K562 (cell line): ENCODE measurements around the gene ZNF219. TPM values are rescaled to one million over a fixed set of nuclear protein-coding genes. Genes with fewer than 3 reads are reported as not detected.

Source experiments
- ARID1B ChIP-seq: fragments of 450-650 bp; IDR thresholded peaks from 2 replicates; pipeline ENCODE4 v1.6.1; 2016; ENCODE audit warnings: antibody characterized with exemption, mild to moderate bottlenecking, inconsistent platforms
- HDAC8 ChIP-seq: fragments of 450-650 bp; IDR thresholded peaks from 2 replicates; pipeline ENCODE4 v1.6.1; 2016; ENCODE audit warnings: mild to moderate bottlenecking, missing genetic modification characterization, moderate library complexity, missing compliant biosample characterization
- TAF9B ChIP-seq: fragments of 450-650 bp; IDR thresholded peaks from 2 replicates; pipeline ENCODE4 v1.6.1; 2018; ENCODE audit warnings: mild to moderate bottlenecking; ENCODE audit not compliant: partially characterized antibody
- TRIM24 ChIP-seq, 2 experiments: fragments of 450-650 bp; IDR thresholded peaks; 2 replicates each; pipeline ENCODE4 v1.6.1; 2016
- WHSC1 ChIP-seq: IDR thresholded peaks from one replicate; pipeline ENCODE4 v1.6.1; 2012; ENCODE audit warnings: low read length, control low read depth, inconsistent platforms
- ZNF184 ChIP-seq: sonication (generic); formaldehyde crosslinking; IDR thresholded peaks from 2 replicates; pipeline ENCODE4 v1.5.0; 2020; ENCODE audit warnings: missing genetic modification reagents
- ZNF224 ChIP-seq: sonication (generic); formaldehyde crosslinking; IDR thresholded peaks from 2 replicates; pipeline ENCODE4 v1.8.0; 2022; ENCODE audit warnings: mild to moderate bottlenecking, missing genetic modification reagents
- polyA plus RNA-seq, 8 experiments: library from polyadenylated mRNA; depleted of rRNA in 4 of 8; stranded (reverse) in 5 of 8; unstranded in 3 of 8; fragments of >200 nt; fragmentation: Nextera tagmentation in 2 of 8; fragmentation: Illumina TruSeq in 1 of 8; extraction: Ambion mirVana in 2 of 8; extraction: Trizol in 1 of 8; gene quantifications; 2 replicates each; pipeline versions ENCODE4 v1.2.1 to v1.2.3, GENCODE V29; 2011 to 2014; ENCODE audit warnings: inconsistent platforms in 1 of 8, missing spikeins in 1 of 8
- total RNA-seq, 7 experiments: library from RNA; depleted of rRNA in 6 of 7; stranded (reverse); fragments of >200 nt in 6 of 7; fragmentation: Illumina TruSeq in 2 of 7; extraction: Trizol in 2 of 7; gene quantifications; 2 replicates each; pipeline versions ENCODE4 v1.2.1 to v1.2.3, GENCODE V29; 2011 to 2021; ENCODE audit warnings: low replicate concordance in 1 of 7
- TF ChIP-seq, protein P1 (sequence below): sonication (generic); formaldehyde crosslinking; IDR thresholded peaks from 2 replicates; pipeline ENCODE4 v1.8.0; 2023; ENCODE audit warnings: missing genetic modification reagents, mild to moderate bottlenecking, borderline replicate concordance
- TF ChIP-seq, protein P2 (sequence below), 2 experiments: fragments of 450-650 bp; IDR thresholded peaks; 2 replicates each; pipeline ENCODE4 v1.6.1; 2016; ENCODE audit warnings: mild to moderate bottlenecking in 2 of 2, borderline replicate concordance in 1 of 2, low read depth in 1 of 2, moderate library complexity in 1 of 2
- TF ChIP-seq, protein P3 (sequence below): sonication (generic); formaldehyde crosslinking; IDR thresholded peaks from 2 replicates; pipeline ENCODE4 v1.8.0; 2022; ENCODE audit warnings: missing genetic modification reagents, mild to moderate bottlenecking, borderline replicate concordance

ZNF219 gene
- total and polyA plus RNA-seq, 9 of the 15 experiments (the other 6 are each of a cell fraction or from before 2014, with no cell fraction given) = 0.29 to 10.6 (median 2.8) TPM

DNA sequence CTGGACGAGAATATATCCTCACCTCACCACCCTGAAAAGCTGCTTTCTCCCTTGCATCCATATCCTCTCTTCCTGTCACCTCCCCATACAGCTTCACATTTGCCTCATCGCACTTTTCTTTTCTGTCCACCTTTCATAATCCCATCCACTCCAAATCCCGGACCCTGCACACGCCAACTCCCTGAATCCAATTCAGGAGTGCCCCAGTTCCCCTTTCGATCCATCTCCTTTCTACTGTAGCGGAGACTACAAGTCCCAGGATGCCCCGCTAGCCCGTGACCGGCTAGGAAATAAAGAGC lies 4.9 kb upstream of the ZNF219 start (continued):
- TF ChIP-seq, protein P1, sequence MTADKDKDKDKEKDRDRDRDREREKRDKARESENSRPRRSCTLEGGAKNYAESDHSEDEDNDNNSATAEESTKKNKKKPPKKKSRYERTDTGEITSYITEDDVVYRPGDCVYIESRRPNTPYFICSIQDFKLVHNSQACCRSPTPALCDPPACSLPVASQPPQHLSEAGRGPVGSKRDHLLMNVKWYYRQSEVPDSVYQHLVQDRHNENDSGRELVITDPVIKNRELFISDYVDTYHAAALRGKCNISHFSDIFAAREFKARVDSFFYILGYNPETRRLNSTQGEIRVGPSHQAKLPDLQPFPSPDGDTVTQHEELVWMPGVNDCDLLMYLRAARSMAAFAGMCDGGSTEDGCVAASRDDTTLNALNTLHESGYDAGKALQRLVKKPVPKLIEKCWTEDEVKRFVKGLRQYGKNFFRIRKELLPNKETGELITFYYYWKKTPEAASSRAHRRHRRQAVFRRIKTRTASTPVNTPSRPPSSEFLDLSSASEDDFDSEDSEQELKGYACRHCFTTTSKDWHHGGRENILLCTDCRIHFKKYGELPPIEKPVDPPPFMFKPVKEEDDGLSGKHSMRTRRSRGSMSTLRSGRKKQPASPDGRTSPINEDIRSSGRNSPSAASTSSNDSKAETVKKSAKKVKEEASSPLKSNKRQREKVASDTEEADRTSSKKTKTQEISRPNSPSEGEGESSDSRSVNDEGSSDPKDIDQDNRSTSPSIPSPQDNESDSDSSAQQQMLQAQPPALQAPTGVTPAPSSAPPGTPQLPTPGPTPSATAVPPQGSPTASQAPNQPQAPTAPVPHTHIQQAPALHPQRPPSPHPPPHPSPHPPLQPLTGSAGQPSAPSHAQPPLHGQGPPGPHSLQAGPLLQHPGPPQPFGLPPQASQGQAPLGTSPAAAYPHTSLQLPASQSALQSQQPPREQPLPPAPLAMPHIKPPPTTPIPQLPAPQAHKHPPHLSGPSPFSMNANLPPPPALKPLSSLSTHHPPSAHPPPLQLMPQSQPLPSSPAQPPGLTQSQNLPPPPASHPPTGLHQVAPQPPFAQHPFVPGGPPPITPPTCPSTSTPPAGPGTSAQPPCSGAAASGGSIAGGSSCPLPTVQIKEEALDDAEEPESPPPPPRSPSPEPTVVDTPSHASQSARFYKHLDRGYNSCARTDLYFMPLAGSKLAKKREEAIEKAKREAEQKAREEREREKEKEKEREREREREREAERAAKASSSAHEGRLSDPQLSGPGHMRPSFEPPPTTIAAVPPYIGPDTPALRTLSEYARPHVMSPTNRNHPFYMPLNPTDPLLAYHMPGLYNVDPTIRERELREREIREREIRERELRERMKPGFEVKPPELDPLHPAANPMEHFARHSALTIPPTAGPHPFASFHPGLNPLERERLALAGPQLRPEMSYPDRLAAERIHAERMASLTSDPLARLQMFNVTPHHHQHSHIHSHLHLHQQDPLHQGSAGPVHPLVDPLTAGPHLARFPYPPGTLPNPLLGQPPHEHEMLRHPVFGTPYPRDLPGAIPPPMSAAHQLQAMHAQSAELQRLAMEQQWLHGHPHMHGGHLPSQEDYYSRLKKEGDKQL (CRISPR knock-in tag) = no peak
- TF ChIP-seq TRIM24 (IDR thresholded peaks at IDR 0.05) (no peak), ARID1B (no peak), WHSC1 (no peak), HDAC8 (no peak), ZNF184 (CRISPR knock-in tag) (no peak), TAF9B (no peak), ZNF224 (CRISPR knock-in tag) (no peak)
- TF ChIP-seq, protein P2, sequence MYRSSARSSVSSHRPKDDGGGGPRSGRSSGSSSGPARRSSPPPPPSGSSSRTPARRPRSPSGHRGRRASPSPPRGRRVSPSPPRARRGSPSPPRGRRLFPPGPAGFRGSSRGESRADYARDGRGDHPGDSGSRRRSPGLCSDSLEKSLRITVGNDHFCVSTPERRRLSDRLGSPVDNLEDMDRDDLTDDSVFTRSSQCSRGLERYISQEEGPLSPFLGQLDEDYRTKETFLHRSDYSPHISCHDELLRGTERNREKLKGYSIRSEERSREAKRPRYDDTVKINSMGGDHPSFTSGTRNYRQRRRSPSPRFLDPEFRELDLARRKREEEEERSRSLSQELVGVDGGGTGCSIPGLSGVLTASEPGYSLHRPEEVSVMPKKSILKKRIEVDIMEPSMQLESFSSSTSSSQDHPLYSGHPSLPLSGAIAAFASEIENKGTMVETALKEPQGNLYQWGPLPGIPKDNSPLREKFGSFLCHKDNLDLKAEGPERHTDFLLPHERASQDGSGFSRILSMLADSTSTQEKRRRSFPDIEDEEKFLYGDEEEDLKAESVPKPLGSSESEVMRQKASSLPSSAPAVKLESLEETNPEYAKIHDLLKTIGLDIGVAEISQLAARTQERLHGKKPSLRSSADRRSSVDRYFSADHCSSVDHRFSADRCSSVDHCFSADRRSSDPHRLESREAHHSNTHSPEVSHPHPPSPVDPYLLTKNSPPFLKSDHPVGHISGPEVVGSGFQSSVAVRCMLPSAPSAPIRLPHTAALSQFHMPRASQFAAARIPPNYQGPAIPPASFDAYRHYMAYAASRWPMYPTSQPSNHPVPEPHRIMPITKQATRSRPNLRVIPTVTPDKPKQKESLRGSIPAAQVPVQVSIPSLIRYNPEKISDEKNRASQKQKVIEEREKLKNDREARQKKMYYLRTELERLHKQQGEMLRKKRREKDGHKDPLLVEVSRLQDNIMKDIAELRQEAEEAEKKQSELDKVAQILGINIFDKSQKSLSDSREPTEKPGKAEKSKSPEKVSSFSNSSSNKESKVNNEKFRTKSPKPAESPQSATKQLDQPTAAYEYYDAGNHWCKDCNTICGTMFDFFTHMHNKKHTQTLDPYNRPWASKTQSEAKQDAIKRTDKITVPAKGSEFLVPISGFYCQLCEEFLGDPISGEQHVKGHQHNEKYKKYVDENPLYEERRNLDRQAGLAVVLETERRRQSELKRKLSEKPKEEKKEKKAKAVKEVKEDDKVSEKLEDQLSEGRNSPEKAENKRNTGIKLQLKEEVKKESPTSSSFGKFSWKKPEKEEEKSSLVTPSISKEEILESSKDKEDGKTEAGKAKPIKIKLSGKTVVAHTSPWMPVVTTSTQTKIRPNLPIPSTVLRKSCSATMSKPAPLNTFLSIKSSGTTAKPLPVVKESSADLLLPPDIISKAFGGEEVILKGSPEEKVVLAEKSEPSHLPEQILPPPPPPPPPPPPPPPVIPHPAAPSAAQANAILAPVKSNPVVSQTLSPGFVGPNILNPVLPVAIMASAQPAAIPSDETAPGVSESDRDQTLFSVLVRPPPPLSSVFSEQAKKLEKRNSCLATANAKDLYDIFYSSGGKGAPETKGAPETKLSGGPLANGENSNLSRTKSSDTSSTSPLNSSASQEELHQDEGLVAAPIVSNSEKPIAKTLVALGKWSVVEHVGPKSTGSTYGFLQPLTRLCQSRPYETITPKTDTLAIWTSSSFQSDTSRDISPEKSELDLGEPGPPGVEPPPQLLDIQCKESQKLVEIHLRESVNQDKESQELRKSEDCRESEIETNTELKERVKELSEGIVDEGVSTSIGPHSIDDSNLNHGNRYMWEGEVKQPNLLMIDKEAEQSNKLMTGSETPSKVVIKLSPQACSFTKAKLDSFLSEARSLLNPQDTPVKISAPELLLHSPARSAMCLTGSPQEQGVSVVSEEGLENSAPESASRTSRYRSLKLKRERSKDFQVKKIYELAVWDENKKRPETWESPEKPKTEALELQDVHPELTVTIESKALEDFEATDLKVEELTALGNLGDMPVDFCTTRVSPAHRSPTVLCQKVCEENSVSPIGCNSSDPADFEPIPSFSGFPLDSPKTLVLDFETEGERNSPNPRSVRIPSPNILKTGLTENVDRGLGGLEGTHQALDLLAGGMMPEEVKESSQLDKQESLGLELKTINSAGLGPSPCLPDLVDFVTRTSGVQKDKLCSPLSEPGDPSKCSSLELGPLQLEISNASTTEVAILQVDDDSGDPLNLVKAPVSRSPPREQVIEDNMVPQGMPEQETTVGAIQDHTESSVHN (IDR thresholded peaks at IDR 0.05; ENCODE audit: borderline replicate concordance in 1 of 2, low read depth in 1 of 2) = no peak
- TF ChIP-seq, protein P3, sequence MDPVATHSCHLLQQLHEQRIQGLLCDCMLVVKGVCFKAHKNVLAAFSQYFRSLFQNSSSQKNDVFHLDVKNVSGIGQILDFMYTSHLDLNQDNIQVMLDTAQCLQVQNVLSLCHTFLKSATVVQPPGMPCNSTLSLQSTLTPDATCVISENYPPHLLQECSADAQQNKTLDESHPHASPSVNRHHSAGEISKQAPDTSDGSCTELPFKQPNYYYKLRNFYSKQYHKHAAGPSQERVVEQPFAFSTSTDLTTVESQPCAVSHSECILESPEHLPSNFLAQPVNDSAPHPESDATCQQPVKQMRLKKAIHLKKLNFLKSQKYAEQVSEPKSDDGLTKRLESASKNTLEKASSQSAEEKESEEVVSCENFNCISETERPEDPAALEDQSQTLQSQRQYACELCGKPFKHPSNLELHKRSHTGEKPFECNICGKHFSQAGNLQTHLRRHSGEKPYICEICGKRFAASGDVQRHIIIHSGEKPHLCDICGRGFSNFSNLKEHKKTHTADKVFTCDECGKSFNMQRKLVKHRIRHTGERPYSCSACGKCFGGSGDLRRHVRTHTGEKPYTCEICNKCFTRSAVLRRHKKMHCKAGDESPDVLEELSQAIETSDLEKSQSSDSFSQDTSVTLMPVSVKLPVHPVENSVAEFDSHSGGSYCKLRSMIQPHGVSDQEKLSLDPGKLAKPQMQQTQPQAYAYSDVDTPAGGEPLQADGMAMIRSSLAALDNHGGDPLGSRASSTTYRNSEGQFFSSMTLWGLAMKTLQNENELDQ (CRISPR knock-in tag) = no peak
